Nucleus accumbens (tissue), 56 donors: Measurements from ENCODE around the gene P3H1.

Source experiments
- DNase-seq, 56 donors: peaks; one replicate each; lab custom pipeline; 2025; lab: John Stamatoyannopoulos, UW

P3H1 gene

GRCh38 chr1:42746436-42747105 is 20.3 kb downstream of the P3H1 start:
- DNase-seq = no peak

GRCh38 chr1:42745851-42746250 is 21.0 kb downstream of the P3H1 start:
- DNase-seq = no peak

DNA sequence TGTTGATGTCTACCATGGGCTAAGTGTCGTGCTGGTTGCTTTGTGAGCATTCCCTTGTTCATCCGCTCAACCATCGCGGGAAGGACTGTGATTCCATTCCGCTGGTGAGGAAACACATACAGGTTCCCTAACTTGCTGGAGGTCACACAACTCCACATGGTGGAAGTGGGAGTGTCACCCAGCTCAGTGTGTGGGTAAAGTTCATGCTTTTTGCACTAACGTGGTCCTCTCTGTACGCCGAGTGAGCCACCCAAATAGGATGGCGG is 22.7 kb downstream of the P3H1 start:
- no peak for DNase-seq

GRCh38 chr1:42743317-42744147 is 23.3 kb downstream of the P3H1 start:
- no peak for DNase-seq

DNA sequence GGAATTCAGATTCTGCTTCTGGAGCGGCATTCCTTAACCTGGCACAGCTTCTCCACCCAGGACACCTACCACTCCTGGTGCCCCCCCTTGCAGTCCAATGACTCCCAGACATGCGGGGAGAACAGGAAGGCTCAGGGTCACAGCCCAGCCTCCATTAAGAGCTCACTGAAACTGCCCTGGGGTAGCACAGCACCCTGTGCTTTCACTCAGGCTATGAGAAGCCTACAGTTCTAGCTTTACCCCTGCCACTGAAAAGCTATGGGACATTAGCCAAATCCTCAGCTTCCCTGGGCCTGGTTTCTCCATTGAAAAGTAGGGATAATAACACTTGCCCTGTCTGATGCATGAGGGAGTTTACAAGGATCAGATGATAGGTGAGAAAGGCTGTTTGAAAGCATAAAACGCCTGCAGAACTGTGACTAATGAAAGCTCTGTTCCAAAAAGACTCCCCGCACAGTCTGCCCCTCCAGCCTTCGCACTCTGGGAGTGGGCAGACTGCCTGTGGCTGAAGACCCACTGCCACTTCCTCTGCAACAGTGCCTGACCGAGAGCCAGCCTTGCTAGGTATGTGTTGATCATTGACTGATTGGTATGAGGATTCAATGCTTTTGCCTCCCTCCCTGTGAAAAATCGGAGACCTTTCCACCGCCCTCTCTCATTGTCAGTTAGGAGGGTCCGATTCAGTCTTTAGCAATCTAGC is 24.1 kb downstream of the P3H1 start:
- no peak for DNase-seq

DNA sequence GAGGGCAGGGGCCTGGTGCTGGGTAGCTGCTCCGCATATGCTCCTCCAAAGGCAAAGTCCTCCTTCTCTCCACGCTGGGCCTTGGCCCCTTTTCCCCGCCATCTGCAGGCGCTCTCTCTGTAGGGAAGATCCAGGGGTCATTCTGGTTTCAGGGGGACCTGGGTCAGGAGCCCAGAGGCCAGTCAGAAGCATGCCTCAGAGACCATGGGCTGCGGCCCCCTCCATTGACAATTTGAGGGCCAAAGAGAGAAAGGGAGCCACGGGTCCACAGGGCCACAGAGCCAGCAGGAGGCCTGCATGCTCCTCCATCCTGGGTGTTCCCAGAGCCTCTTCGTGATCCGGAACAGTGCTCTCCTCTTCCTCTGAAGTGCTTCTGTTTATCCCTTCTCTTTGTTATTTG is 24.7 kb downstream of the P3H1 start:
- no peak for DNase-seq

- DNase-seq = no peak
These were observed 25.1 kb downstream of the P3H1 start for GRCh38 chr1:42741706-42742105.

DNA sequence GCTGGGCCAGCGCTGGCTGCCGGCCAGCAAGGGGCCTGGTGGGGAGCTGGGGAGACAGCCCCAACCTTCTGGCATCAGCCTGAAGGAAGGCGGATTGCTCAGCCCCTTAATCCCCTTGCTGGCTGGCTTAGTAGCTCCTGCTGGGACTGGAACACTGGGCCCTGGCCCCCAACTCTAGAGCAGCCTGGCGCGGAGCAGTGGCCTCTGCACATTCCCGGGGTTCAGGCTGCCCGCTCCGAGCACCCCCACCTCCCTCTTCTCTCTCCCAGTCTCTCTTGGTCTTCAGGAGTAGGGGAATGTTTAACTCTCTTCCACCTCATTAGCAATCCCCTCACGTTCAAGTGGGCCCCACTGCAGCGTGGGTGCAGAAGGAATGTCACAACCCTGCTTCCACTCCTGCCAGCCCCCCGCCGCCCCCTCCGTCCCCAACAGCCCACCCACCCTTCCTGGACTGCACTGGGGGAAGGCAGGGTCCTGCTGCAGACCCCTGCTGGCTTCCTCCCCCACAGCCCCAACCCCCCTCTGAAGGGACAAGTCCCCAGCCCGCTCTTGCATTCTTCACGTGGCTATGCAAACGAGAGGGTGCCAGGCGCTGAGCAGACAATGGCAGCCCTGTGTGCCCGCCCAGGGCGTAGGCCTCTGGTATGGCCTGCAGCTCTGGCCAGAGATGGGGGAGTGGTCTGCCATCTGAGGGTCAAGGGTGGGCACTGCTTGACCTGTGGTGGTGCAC is 25.8 kb downstream of the P3H1 start:
- DNase-seq = peak in 12 of 56 donors; percentile 6 to 49 (median 19)

DNA sequence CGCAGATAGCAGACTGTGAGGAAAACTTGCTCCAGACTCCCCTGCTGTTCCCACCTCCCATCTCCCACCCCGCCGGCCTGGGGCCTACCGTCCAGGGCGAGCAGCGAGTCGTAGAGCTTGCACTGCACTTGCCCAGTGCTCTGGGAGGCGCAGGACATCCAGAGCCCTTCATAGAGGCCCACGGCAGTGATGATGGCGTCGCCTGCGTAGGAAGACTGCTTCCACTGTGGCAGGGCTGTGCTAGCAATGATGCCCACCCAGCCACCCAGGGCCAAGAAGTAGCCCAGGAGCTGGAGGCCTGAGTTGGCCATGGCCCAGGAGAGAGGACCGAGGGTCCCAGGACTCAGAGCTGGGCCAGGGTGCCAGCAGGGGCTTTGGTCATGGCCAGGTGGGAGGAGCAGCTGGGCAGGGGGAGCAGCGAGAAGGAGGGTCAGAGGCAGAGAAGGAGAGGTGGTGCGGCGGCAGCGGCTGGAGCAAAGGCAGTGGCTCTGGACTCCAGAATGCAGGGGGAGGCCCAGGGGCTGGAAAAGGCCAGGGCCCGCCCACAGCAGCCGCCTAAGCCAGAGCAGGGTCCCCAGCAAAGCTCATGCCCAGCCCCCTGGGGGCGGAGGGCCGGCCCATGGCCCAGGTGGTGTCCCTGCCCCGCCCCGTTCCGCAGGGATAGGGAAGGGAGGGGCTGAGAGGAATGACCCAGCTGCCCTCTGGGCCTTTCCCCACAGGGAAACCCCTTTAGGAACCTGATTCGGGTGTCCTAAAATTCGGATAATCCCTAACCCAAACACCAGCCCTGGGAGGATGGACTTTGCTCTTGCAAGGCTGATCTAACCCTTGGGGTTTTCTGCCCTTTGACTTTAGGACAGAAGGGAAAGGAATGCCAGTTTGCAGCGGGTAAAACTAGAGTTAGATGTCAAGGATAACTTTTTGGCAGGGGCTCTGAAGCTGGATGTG is 26.8 kb downstream of the P3H1 start, which contains the start of gene CLDN19:
Gene CLDN19, minus strand, starts transcription at position 484 of the 948 bp plus-strand sequence. Its CDS starts 173 bp downstream, at position 311.
- DNase-seq = no peak

DNA sequence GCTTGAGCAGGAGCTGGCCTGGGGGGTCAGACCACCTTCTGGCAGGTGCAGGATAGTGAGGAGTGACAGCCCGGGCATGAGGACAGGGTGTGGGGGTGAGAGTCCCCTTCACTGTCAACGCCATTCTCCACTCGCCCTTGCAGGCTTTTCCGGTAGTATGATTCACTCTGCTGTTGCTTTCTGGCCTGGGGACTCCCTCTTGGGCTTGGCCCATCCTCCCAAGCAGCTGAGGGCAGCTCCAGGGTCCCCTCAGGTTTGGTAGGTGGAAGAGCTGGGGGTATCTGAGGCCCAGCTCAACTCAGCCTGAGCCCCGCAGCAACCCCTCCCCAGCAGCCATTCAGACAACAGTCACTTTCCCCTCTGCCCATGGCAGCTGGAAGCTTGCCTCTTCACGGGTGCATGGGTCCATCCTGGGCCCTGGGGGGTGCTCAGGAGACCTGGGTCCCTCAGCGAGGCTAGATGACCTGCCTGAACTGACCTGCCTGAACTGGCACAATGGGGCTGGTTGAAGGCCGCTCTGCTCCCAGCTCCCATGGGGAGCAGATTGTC is 28.1 kb downstream of the P3H1 start:
- no peak for DNase-seq

GRCh38 chr1:42737986-42738677 is 28.7 kb downstream of the P3H1 start:
- no peak for DNase-seq

DNA sequence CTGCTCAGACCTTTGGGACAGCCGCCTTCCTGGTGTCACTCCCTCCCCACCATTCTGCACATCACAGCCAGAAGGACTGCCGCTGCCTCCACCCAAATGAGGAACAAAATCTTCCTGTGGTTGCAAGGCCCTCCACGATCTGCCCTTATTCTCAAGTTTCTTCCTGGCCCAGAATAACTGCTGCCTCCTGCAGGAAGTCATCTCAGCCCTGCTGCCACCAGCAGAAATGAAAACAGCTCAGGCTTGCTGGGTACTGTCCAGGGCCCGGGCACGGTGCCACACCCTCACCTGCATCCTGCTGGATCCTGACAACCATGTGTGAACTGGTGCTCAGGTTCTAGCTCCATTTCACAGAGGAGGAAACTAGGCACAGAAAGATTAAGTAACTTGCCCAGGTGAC is 29.6 kb downstream of the P3H1 start:
- peak in 1 of 56 donors; percentile 15 for DNase-seq

DNA sequence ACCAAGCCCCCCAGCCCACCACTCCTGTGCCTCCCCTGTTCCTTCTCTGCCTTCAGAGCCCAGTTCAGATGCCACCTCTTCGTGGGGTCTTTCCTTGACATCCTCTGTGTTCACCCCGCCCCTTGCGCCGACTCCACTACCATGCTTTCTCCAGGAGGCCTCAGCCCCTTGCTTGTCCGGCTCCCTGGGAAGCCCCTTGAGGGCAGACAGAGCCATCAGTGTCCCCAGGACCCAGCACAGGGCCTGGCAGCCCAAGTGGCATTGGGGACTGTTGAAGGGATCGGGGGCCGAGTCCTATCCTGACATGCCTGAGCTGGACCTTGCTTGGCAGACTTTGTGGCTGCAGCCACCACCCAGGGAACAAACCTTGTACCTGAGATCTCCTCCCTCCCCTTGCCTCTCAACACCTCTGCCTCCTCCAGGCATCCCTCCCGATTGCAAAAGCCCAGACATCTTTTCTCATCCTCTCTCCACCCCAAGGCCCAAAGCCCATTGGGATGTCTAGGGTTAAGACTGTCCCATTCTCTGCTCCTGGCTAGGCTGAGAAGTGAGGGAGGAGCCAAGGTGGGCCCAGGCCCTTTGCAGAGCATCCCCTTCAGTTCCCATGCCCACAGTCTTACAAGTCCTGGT is 30.1 kb downstream of the P3H1 start:
- DNase-seq = no peak

- no peak for DNase-seq
These were observed 30.7 kb downstream of the P3H1 start for GRCh38 chr1:42736152-42736551.

DNA sequence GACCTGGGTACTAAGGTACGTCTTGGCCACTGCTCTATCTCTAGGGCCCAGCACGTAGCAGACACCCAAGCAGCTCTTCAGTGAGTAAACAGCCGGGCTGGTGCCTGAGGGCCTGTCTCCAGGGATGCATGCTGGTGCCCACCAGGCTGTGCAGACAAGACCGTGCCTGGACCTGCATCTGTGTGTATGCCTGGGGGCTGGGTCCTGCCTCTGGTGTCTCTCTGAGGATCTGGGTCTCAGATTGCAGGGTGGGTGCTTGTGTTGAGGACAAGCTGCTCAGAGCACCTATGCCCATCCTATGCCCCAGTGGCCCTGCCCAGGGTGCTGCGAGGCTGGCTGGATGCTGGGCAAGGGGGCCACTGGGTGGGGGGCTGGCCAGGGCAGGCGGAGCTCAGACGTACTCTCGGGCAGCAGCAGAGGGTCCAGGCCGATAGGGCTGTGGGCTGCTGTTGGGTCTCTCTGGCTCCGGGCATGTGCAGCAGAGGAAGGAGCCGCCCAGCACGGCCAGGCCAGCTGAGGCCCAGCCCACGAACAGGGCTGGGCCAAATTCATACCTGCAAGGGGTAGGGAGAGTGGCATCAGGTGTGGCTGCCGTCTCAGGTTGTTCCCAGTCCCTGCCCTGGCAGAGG is 31.2 kb downstream of the P3H1 start:
- no peak for DNase-seq

DNA sequence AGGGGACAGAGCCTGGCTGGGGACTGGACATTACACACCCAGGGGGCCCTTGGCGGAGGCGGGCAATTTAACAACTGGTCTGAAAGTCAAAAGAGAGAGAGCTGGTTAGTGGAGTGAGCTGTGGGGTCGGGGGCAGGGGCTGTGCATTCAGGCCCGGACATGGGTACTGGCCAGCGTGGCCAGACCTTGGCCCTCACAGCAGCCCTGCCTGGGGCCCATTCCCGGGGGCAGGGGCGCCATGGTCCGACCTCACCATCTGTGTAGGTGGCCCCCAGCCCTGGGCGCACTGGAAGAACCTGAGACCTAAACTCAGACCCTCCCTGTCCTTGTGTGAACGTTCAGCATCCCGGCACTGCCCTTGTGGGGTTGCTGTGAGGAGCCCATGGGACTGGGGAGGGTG is 31.8 kb downstream of the P3H1 start:
- DNase-seq = no peak

DNA sequence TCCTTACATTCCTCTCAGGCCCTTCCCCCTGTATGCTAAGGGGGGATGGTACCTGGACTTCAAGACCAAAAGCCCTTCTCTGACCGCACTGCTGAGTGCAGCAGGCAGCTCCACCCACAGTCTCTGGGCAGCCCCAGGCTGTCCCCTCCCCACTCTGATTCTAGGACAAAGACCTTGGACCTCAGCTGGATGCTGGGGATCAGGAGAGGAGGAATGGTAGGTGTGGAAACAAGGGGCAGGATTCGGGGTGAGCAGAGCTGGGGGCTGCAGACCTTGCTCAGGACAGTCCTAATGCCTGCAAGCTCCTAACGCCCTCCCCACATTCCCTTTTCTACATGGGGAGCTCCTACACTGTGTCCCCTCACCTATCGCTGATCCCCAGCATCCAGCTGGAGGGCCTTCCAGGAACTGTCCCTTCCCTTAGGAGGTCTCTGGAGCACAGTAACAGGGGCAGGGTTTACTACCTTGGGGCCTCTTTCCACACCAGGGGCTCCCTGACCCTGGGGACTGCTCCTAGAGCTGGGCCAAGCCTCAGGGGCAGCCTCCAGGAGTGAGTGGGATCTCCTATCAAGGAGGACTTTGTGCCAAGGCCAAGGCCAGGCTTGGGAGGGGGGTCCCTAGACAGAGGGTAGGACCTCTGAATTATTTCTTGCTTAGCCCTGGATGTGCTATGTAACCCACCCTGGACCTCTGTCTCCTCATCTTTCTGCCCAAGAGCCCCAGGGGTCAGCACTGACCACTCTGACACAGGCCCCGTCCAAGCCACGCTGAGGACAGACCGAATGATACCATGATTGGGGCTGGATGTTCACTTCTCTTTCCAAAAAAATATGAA is 32.4 kb downstream of the P3H1 start:
- DNase-seq = no peak
